IMR-90 (cell line): ENCODE measurements around the gene SORBS1. TPM values are rescaled to one million over a fixed set of nuclear protein-coding genes. Genes with fewer than 3 reads are reported as not detected.

Source experiments
- ATAC-seq: fragments of 200-7000 bp; cut with Tn5 transposase; 2 replicates; pipeline ENCODE4 v1.9.1; 2020; ENCODE audit warnings: low read depth, mild to moderate bottlenecking, moderate library complexity
- BruUV-seq: library from RNA; stranded (reverse); fragments of 400-500 nt; replicated peaks from 2 replicates; lab custom pipeline; 2021; lab: Mats Ljungman, UMichigan
- CTCF ChIA-PET: fragments of 300-600 bp; formaldehyde crosslinking; extraction: SDS; loops from one replicate; lab custom pipeline; 2021; ENCODE audit warnings: antibody characterized with exemption; lab: Yijun Ruan, JAX
- POLR2A ChIA-PET: fragments of 300-600 bp; sonication (Branson Sonifier 250); formaldehyde crosslinking; loops from one replicate; lab custom pipeline; 2022; ENCODE audit warnings: antibody characterized with exemption; ENCODE audit not compliant: unreplicated experiment; lab: Charles Lee
- DNase-seq: peaks from one replicate; pipeline ENCODE4 v3.0.0; 2013
- H2AFZ ChIP-seq: replicated peaks from 2 replicates; pipeline ENCODE3; 2013; ENCODE audit warnings: low read length, mild to moderate bottlenecking; ENCODE audit not compliant: poor library complexity
- H2AK5ac ChIP-seq: 2 replicates; pipeline ENCODE4 v1.6.1; 2013; ENCODE audit warnings: low read depth, low read length, inconsistent platforms
- H2AK9ac ChIP-seq: replicated peaks from 2 replicates; pipeline ENCODE3; 2013; ENCODE audit warnings: mild to moderate bottlenecking, low read depth, low read length, moderate library complexity; ENCODE audit not compliant: poor library complexity
- H2BK120ac ChIP-seq: 2 replicates; pipeline ENCODE4 v1.6.1; 2013; ENCODE audit warnings: low read depth, low read length, inconsistent platforms
- H2BK15ac ChIP-seq: 3 replicates; pipeline ENCODE4 v1.6.1; 2013; ENCODE audit warnings: low read depth, low read length, inconsistent platforms
- H2BK20ac ChIP-seq: 2 replicates; pipeline ENCODE4 v1.6.1; 2013; ENCODE audit warnings: low read depth, mild to moderate bottlenecking, inconsistent platforms, low read length, moderate library complexity
- H2BK5ac ChIP-seq: 2 replicates; pipeline ENCODE4 v1.6.1; 2013; ENCODE audit warnings: mild to moderate bottlenecking, low read depth, low read length, inconsistent platforms; ENCODE audit not compliant: poor library complexity, severe bottlenecking
- H3K14ac ChIP-seq: replicated peaks from 2 replicates; pipeline ENCODE4 v1.6.1; 2013; ENCODE audit warnings: low read depth, low read length, inconsistent platforms
- H3K18ac ChIP-seq: 2 replicates; pipeline ENCODE4 v1.6.1; 2013; ENCODE audit warnings: low read depth, low read length, control low read depth
- H3K23ac ChIP-seq: 2 replicates; pipeline ENCODE4 v1.6.1; 2013; ENCODE audit warnings: low read depth, low read length, inconsistent platforms
- H3K27ac ChIP-seq: 2 replicates; pipeline ENCODE4 v1.5.1; 2013; ENCODE audit warnings: mild to moderate bottlenecking, control low read depth, low read length; ENCODE audit not compliant: insufficient read depth
- H3K27me3 ChIP-seq: 2 replicates; pipeline ENCODE4 v1.6.1; 2013; ENCODE audit warnings: low read length; ENCODE audit not compliant: control insufficient read depth, insufficient read depth
- H3K36me3 ChIP-seq: 2 replicates; pipeline ENCODE4 v1.6.1; 2013; ENCODE audit warnings: low read length, mixed read lengths; ENCODE audit not compliant: control insufficient read depth, insufficient read depth
- H3K4ac ChIP-seq: 2 replicates; pipeline ENCODE4 v1.6.1; 2013; ENCODE audit warnings: low read depth, low read length, inconsistent platforms
- H3K4me1 ChIP-seq: 2 replicates; pipeline ENCODE4 v1.6.1; 2013; ENCODE audit warnings: low read length, mixed read lengths; ENCODE audit not compliant: control insufficient read depth, insufficient read depth
- H3K4me2 ChIP-seq: 2 replicates; pipeline ENCODE4 v1.6.1; 2013; ENCODE audit warnings: low read depth, mild to moderate bottlenecking, control low read depth, low read length, moderate library complexity
- H3K4me3 ChIP-seq: 2 replicates; pipeline ENCODE4 v1.5.1; 2013; ENCODE audit warnings: low read depth, mild to moderate bottlenecking, control low read depth, low read length, moderate library complexity; ENCODE audit not compliant: insufficient read depth
- H3K56ac ChIP-seq: 2 replicates; pipeline ENCODE4 v1.6.1; 2013; ENCODE audit warnings: low read length, inconsistent platforms; ENCODE audit not compliant: insufficient read depth; ENCODE audit errors: extremely low read depth
- H3K79me1 ChIP-seq, 2 experiments: 2 replicates each; pipeline ENCODE4 v1.6.1; 2013; ENCODE audit warnings: low read length in 2 of 2, inconsistent platforms in 1 of 2, low read depth in 1 of 2
- H3K9ac ChIP-seq: 2 replicates; pipeline ENCODE4 v1.6.1; 2013; ENCODE audit warnings: low read depth, low read length, control low read depth
- H3K9me1 ChIP-seq: 2 replicates; pipeline ENCODE4 v1.6.1; 2013; ENCODE audit warnings: low read length, inconsistent platforms; ENCODE audit not compliant: insufficient read depth
- H3K9me3 ChIP-seq: 2 replicates; pipeline ENCODE4 v1.6.1; 2013; ENCODE audit warnings: low read length; ENCODE audit not compliant: control insufficient read depth, insufficient read depth
- H4K20me1 ChIP-seq: 2 replicates; pipeline ENCODE4 v1.6.1; 2013; ENCODE audit warnings: low read length, inconsistent platforms; ENCODE audit not compliant: insufficient read depth
- H4K5ac ChIP-seq: 2 replicates; pipeline ENCODE4 v1.6.1; 2013; ENCODE audit warnings: mild to moderate bottlenecking, low read depth, low read length, control low read depth
- H4K8ac ChIP-seq, 2 experiments: 2 replicates each; pipeline ENCODE4 v1.6.1; 2013; ENCODE audit warnings: low read depth in 2 of 2, low read length in 2 of 2, control low read depth in 1 of 2, inconsistent platforms in 1 of 2
- H4K91ac ChIP-seq: 2 replicates; pipeline ENCODE4 v1.6.1; 2013; ENCODE audit warnings: low read depth, low read length, inconsistent platforms; ENCODE audit not compliant: insufficient read depth
- BHLHE40 ChIP-seq: fragments of 150-350 bp; IDR thresholded peaks from 2 replicates; pipeline ENCODE4 v1.6.1; 2016; ENCODE audit warnings: mild to moderate bottlenecking, low read depth, low read length
- CEBPB ChIP-seq: IDR thresholded peaks from 2 replicates; pipeline ENCODE4 v1.6.1; 2012; ENCODE audit warnings: low read depth, low read length, improper control_type of control experiment
- MAFK ChIP-seq: IDR thresholded peaks from 2 replicates; pipeline ENCODE4 v1.6.1; 2012; ENCODE audit warnings: low read depth, low read length, improper control_type of control experiment
- MAZ ChIP-seq: IDR thresholded peaks from 2 replicates; pipeline ENCODE4 v1.6.1; 2012; ENCODE audit warnings: low read depth, mild to moderate bottlenecking, low read length, improper control_type of control experiment, moderate library complexity, borderline replicate concordance
- RAD21 ChIP-seq: IDR thresholded peaks from 2 replicates; pipeline ENCODE4 v1.6.1; 2012; ENCODE audit warnings: low read length, improper control_type of control experiment
- RCOR1 ChIP-seq: IDR thresholded peaks from 2 replicates; pipeline ENCODE4 v1.6.1; 2012; ENCODE audit warnings: mild to moderate bottlenecking, low read length, improper control_type of control experiment; ENCODE audit not compliant: insufficient replicate concordance
- RFX5 ChIP-seq: IDR thresholded peaks from 2 replicates; pipeline ENCODE4 v1.8.0; 2012; ENCODE audit warnings: low read depth, mild to moderate bottlenecking, low read length, moderate library complexity
- WGBS, 2 experiments: methylation state at CpG; one replicate each; pipeline versions ENCODE4 v1.1.5 to v1.1.7; 2013; ENCODE audit warnings: missing lambda C conversion rate in 2 of 2; ENCODE audit not compliant: insufficient read length in 1 of 2; ENCODE audit errors: extremely low coverage in 2 of 2; 5-methylcytosine and 5-hydroxymethylcytosine counted together
- dilution Hi-C: fragments of 300-500 bp; cut with HindIII; formaldehyde crosslinking; loops from one replicate; pipeline ENCODE4 v1.14.3; 2018; ENCODE audit warnings: low sequenced_read_pairs; ENCODE audit not compliant: unreplicated experiment
- in situ Hi-C: fragments of 300-500 bp; cut with MboI; formaldehyde crosslinking; loops from 3 replicates; pipeline ENCODE4 v1.14.3; 2019; ENCODE audit warnings: low sequenced_read_pairs, inconsistent platforms, mixed read lengths
- intact Hi-C: fragments of 100-400 bp; cut with micrococcal nuclease; formaldehyde crosslinking; loops from 2 replicates; pipeline ENCODE4 v1.10.0; 2022
- polyA plus RNA-seq, 3 experiments: library from polyadenylated mRNA; depleted of rRNA; stranded (reverse); fragments of >200 nt; gene quantifications; 2 replicates each; pipeline ENCODE4 v1.2.3, GENCODE V29; 2012; ENCODE audit warnings: low replicate concordance in 1 of 3
- total RNA-seq: library from RNA; depleted of rRNA; stranded (reverse); fragments of >200 nt; gene quantifications from 2 replicates; pipeline ENCODE4 v1.2.3, GENCODE V29; 2012

The SORBS1 gene
- total and polyA plus RNA-seq, 2 of the 4 experiments (the other 2 are of a cell fraction) = 0.18 to 0.32 TPM

DNA sequence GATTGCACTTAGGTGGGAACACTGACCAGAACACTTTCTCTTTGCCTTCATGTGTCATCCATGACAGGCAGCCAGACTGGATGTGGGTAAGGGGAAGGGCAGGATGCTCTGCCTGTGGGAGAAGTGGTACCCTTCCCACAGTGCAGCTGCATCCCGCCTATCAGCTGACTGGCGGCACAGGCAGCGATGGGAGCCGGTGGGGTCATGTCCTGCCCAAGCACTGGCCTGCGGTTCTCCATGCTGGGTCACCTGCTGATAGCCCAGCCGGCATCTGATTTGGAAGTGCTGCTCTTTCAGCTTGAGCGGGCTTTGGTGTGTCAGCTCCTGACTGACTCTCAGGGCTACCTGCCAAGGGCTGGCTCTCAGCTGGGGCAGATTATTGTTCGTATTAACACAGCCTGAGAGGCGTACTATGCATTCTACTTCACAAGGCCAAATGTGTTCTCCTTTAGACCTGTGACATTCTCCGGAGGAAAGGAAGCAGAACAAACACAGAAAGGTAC is 165.2 kb downstream of the SORBS1 start:
- CTCF ChIA-PET = no interaction called here
- dilution Hi-C loops (no loop called here), in situ Hi-C loops (no loop called here), intact Hi-C loops (no loop called here)
- ATAC-seq = no peak
- no peaks in the 10 kb centered on the region for H3K36me3 ChIP-seq
- no peaks in the 10 kb centered on the region for H3K79me1 ChIP-seq
- no peak for DNase-seq
- no TSS peak for BruUV-seq
- no peaks in the 10 kb centered on the region for H3K9me3 ChIP-seq
- WGBS, 2 experiments = 20% methylated on average over 1 of the region's 10 CpGs; no CpG with 5 or more reads in 1 of the 2 experiments
- H3K4ac ChIP-seq = no peak overlapping the region
- H2BK120ac ChIP-seq = no peak overlapping the region
- H3K27ac ChIP-seq = no peak overlapping the region
- no peak overlapping the region for H2AK5ac ChIP-seq
- POLR2A ChIA-PET = no interaction called here
- H3K4me3 ChIP-seq = no peak overlapping the region
- TF ChIP-seq MAFK (no peak), RAD21 (no peak), CEBPB (no peak), RCOR1 (no peak), MAZ (no peak), RFX5 (no peak), BHLHE40 (no peak)
- H2AFZ ChIP-seq = no peak overlapping the region
- H3K4me1 ChIP-seq = no peaks in the 10 kb centered on the region
- no peak overlapping the region for H4K91ac ChIP-seq
- H3K27me3 ChIP-seq = no peaks in the 10 kb centered on the region; the same call in 1 of the 2 replicates
- H4K8ac ChIP-seq = no peak overlapping the region
- H2BK5ac ChIP-seq = no peak overlapping the region
- no peaks in the 10 kb centered on the region for H4K20me1 ChIP-seq
- no peak overlapping the region for H2BK20ac ChIP-seq
- no peak overlapping the region for H3K23ac ChIP-seq
- no peak overlapping the region for H2AK9ac ChIP-seq
- H3K18ac ChIP-seq = no peak overlapping the region
- H3K9ac ChIP-seq = no peak overlapping the region
- H3K9me1 ChIP-seq = no peaks in the 10 kb centered on the region
- H2BK15ac ChIP-seq = no peak overlapping the region
- H3K14ac ChIP-seq = no peak overlapping the region
- H3K56ac ChIP-seq = no peak overlapping the region
- no peak overlapping the region for H3K4me2 ChIP-seq
- no peak overlapping the region for H4K5ac ChIP-seq
